GM12892 (cell line): ENCODE results near the gene PRSS56.

ENCODE experiments used
- DNase-seq: peaks from one replicate; pipeline ENCODE4 v3.0.0; 2011; ENCODE audit not compliant: insufficient read length
- FAIRE-seq: peaks from 2 replicates; lab custom pipeline; 2011; peaks lifted over from hg19 to GRCh38; lab: Jason Lieb, UNC
- POLR2A ChIP-seq: IDR thresholded peaks from 2 replicates; pipeline ENCODE4 v1.6.1; 2011; ENCODE audit warnings: low read depth, low read length, control low read depth
- POLR2AphosphoS5 ChIP-seq: IDR thresholded peaks from 2 replicates; pipeline ENCODE4 v1.6.1; 2011; ENCODE audit warnings: low read depth, low read length, control low read depth
- TAF1 ChIP-seq: IDR thresholded peaks from 2 replicates; pipeline ENCODE4 v1.6.1; 2011; ENCODE audit warnings: low read depth, mild to moderate bottlenecking, control low read depth, low read length, borderline replicate concordance

PRSS56 gene

GRCh38 chr2:232495292-232495691 is 24.9 kb upstream of the PRSS56 start:
- DNase-seq (no peak), FAIRE-seq (no peak)
- TF ChIP-seq POLR2A (no peak), TAF1 (no peak), POLR2AphosphoS5 (no peak)

- FAIRE-seq: no peak
- TF ChIP-seq POLR2A (no peak), POLR2AphosphoS5 (no peak), TAF1 (no peak)
- DNase-seq: no peak
Observed at GRCh38 chr2:232496501-232497270, 23.5 kb upstream of the PRSS56 start.

DNA sequence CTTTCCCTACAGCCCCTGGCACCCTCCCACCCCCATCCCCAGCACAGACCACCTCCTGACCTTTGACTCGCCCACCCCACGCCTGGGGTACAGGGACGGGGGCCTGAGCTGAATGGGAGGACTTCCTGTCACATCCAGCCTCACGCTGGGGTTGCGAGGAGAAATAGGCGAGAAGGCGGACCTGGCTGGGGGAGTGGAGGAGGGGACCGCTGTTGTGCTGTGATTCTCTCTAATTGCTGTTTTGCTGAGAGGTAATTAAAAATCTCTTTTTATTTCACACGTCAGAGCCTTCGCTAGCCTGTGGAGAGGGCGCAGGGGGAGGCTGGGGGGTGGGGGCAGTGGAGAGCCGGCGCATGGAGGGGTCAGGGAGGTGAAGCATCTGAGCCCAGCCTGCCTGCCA is 22.8 kb upstream of the PRSS56 start:
- DNase-seq: no peak
- TF ChIP-seq POLR2AphosphoS5 (no peak), POLR2A (no peak), TAF1 (no peak)
- FAIRE-seq: no peak

DNA sequence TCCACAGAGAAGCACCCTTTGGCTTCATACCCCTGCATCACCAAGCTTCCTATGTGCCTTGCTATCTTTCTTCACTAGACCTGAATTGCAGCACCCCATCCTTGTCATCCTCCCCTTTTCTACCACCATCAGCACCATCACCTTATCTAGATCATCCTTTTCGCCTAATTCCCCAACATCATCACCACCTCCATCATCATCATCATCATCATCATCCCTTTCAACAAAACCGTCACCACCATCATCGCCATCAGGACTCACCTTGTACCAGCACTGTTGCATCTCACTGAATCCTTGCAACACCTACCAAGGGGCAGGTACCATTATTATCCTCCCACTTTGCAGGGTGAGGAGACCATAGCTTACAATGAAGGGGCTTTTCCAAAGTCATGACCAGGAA is 21.7 kb upstream of the PRSS56 start:
- DNase-seq (no peak), FAIRE-seq (no peak)
- no peak for TF ChIP-seq POLR2A
- TF ChIP-seq TAF1: no peak
- no peak for TF ChIP-seq POLR2AphosphoS5

- FAIRE-seq (no peak), DNase-seq (no peak)
- no peak for TF ChIP-seq POLR2A
- TF ChIP-seq POLR2AphosphoS5: no peak
- TF ChIP-seq TAF1: no peak
Observed at GRCh38 chr2:232501331-232501771, 18.8 kb upstream of the PRSS56 start.

DNA sequence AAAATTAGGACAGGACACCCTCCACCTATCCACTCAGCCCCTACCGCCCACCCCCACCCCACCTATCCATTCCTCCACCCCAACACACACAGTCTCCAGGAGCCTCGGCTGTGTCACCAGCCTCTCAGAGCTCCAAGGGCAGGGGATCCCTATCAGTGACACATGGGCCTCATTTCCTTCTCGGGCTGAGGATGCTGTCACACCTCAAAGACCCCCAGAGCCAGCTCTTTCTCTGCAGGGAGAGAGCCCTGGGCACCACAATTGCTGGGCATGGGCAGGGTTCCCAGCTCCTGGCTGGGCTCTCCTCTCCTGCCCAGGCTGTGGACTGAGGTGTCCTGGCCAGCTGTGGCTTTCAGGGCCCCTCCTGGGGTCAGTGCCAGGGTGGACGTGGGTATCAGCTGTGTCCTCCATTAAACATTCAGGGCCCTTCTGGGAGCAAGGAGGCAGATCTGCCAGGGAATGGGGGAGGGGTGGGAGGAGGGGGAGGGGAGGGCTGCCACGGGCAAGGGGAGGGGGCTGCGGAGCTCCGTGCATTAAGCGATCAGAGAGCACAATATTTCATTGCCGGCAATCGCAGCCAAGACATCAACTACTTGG is 18.3 kb upstream of the PRSS56 start:
- no peak for DNase-seq
- no peak for TF ChIP-seq POLR2AphosphoS5
- TF ChIP-seq TAF1: no peak
- no peak for TF ChIP-seq POLR2A
- FAIRE-seq: no peak

DNA sequence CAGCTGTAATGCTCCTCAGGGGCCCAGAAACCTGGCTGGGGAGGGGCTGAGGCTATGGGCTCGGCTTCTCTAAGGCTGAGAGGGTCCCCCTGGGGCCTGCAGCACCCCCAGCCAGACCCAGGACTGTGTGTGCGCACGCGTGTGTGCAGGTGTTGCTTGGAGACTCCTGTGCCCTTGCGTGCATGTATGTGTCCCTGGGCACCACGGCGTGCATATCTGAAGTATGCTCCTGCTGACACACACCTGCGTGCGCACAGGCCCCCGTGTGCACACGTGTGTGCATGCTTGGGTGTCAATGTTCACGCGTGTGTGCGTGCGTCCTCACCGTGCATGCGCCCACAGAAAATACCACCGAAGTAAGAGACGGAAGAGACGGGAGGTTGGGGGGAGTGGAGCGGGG is 17.7 kb upstream of the PRSS56 start:
- TF ChIP-seq TAF1 (no peak), POLR2A (no peak), POLR2AphosphoS5 (no peak)
- no peak for FAIRE-seq

DNA sequence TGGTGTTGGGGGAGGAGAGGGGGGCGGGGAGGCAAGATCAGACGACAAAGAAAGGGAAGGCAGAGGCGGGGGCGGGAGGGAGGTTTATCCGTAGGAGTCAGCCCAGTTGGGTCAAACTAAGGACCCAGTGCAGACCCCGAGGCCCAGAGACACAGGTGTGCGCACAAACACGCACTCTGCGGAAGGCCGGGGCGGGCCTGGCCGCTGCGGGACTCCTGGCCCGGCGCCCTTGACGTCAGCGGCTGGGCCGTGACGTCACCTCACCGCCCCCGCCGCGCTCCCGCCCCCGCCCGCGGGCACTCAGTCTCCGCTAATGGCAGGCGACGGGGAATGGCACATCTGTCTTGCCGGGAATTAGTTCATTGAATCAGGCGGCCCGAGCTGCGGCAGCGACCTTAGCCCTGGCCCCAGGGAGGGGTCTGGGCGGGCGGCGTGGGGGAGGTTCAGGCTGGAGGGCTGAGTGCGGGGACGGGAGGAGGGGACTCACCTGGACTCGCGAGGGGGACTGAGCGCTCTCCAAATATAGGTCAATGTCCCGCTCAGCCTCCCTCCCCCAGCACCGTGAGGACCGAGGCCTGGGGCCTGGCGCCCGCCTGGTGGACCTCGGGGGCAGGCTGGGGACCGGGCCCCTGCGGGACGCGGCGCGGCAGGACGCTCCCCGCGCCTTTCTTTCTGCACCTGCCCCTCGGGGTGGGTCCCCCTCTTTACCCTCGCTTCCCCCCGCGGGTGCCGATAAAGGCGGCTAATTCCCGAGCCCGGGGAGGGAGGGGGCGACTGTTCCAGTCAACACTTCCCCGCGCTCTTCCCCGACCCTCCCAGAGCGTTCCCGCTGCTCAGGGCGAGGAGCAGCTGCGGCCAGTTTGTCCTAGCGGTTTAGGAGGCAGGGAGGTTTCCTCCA is 17.0 kb upstream of the PRSS56 start:
- FAIRE-seq: no peak
- DNase-seq: no peak
- TF ChIP-seq TAF1: no peak
- no peak for TF ChIP-seq POLR2A
- TF ChIP-seq POLR2AphosphoS5: no peak

More for the DNA sequence above, 17.7 kb upstream of the PRSS56 start:
- no peak for DNase-seq

DNA sequence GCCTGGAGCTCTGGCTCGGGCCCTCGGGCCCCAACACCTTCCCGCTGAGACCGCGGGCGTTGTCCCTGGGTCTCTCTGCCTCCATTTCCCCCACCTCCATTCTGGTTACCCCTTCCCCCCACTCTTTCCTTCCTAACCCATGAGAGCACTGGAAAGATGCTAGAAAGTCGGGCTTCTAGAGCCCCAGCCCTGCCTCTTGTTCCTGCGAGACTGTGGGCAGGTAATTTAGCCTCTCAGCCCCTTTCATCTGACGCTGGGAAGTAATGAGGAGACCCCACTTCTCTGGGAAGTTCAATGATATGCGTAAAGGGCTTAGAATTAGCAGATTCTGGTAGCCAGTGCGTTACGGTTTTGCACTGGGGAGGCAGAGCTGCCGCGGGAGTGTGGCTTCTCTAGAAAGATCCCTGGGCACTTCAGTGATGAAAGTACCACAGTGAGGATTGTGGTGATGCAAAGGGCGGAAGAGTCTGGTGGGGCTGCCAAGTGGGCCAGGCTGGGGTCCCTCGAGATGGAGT is 16.3 kb upstream of the PRSS56 start:
- no peak for FAIRE-seq
- TF ChIP-seq POLR2AphosphoS5: no peak
- no peak for TF ChIP-seq TAF1
- TF ChIP-seq POLR2A: no peak
- DNase-seq: no peak

DNA sequence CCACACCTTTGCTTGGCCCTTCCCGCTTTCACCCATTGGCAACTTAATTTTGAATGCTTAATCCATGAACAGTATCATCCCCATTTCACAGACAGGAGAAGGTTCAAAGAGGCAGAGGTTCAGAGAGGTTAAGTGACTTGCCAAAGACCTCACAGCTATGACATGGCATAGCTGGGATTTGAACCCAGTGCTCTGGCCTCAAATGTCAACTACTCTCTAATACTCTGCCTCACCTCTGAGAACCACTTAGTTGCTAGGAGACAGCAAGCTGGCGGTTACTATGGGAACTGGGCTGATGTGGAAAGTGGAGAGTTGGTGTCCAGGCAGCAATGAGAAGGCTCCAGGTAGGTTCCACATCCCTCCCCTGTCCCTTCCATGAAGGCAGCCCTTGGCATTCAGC is 15.8 kb upstream of the PRSS56 start:
- DNase-seq (no peak), FAIRE-seq (no peak)
- TF ChIP-seq TAF1 (no peak), POLR2A (no peak), POLR2AphosphoS5 (no peak)

DNA sequence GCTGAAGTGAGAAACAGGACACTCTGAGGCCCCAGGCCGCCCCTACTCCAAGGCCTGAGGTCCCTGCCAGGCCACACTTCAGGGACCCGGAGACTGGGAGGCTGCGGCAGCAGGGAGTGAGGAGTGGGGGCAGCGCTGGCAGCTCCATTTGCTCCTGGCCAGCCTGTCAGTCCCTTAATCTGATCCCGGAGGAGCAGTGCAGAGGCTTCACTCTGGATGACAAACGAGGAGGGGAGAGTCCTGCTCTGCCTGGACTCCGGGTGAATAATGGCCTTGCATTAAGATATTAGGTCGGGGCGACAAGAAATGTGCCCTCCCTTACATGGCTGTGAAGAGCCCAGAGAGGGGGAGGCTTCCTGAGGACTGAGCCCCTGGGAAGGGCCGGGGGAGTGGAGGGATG is 14.3 kb upstream of the PRSS56 start:
- FAIRE-seq (no peak), DNase-seq (no peak)
- TF ChIP-seq POLR2AphosphoS5 (no peak), TAF1 (no peak), POLR2A (no peak)
